SK-N-SH (cell line): ENCODE results near the gene PRDM15. TPM values are rescaled to one million over a fixed set of nuclear protein-coding genes. Genes with fewer than 3 reads are reported as not detected.

Experiments used
- CTCF ChIA-PET: fragments of 300-600, 350-600 bp; formaldehyde crosslinking; extraction: SDS; loops from one replicate; lab custom pipeline; 2021; lab: Yijun Ruan, JAX
- POLR2A ChIA-PET: fragments of 350-600 bp; sonication (Branson Sonifier 250); formaldehyde crosslinking; extraction: SDS; loops from one replicate; lab custom pipeline; 2020; ENCODE audit warnings: antibody characterized with exemption, inconsistent platforms; lab: Yijun Ruan, JAX
- DNase-seq: peaks from one replicate; pipeline ENCODE4 v3.0.0; 2012
- H2AFZ ChIP-seq: fragments of 200-600 bp; sonication (generic); 2 replicates; pipeline ENCODE4 v1.8.1; 2016; ENCODE audit warnings: antibody characterized with exemption, mild to moderate bottlenecking, low read depth
- H3F3A ChIP-seq: fragments of 200-600 bp; sonication (generic); replicated peaks from 2 replicates; pipeline ENCODE3; 2016; ENCODE audit warnings: antibody characterized with exemption, mild to moderate bottlenecking; ENCODE audit not compliant: insufficient read depth
- H3K27ac ChIP-seq, 2 experiments: fragments of 200-500 bp in 1 of 2; fragments of 200-600 bp in 1 of 2; sonication (Bioruptor generic) in 1 of 2; sonication (generic), shearing (Covaris generic) in 1 of 2; 2 replicates each; pipeline versions ENCODE4 v1.5.1 to v1.6.1; 2014 to 2016; ENCODE audit warnings: low read depth in 2 of 2, inconsistent platforms in 1 of 2, low read length in 1 of 2, mild to moderate bottlenecking in 1 of 2, mixed read lengths in 1 of 2
- H3K27me3 ChIP-seq: fragments of 200-600 bp; sonication (generic), shearing (Covaris generic); 2 replicates; pipeline ENCODE4 v1.6.1; 2016; ENCODE audit warnings: mixed run types; ENCODE audit not compliant: insufficient read depth
- H3K36me3 ChIP-seq, 2 experiments: fragments of 200-500 bp in 1 of 2; fragments of 200-600 bp in 1 of 2; sonication (Bioruptor generic) in 1 of 2; sonication (generic) in 1 of 2; replicated peaks in 1 of 2; 2 replicates each; pipeline versions ENCODE3 to v1.5.1; 2014 to 2016; ENCODE audit warnings: low read length in 1 of 2, mild to moderate bottlenecking in 1 of 2; ENCODE audit not compliant: insufficient read depth in 2 of 2, control insufficient read depth in 1 of 2
- H3K4me1 ChIP-seq, 2 experiments: fragments of 200-500 bp in 1 of 2; fragments of 200-600 bp in 1 of 2; sonication (Bioruptor generic) in 1 of 2; sonication (generic), shearing (Covaris generic) in 1 of 2; 2 replicates each; pipeline versions ENCODE4 v1.5.1 to v1.6.1; 2014 to 2016; ENCODE audit warnings: low read depth in 1 of 2, low read length in 1 of 2, mixed run types in 1 of 2; ENCODE audit not compliant: insufficient read depth in 2 of 2, control insufficient read depth in 1 of 2
- H3K4me2 ChIP-seq: fragments of 200-600 bp; sonication (generic), shearing (Covaris generic); 2 replicates; pipeline ENCODE4 v1.6.1; 2017; ENCODE audit warnings: mixed run types
- H3K4me3 ChIP-seq, 2 experiments: fragments of 200-500 bp in 1 of 2; fragments of 200-600 bp in 1 of 2; sonication (Bioruptor generic) in 1 of 2; sonication (generic), shearing (Covaris generic) in 1 of 2; 2 replicates each; pipeline versions ENCODE4 v1.5.1 to v1.8.1; 2014 to 2016; ENCODE audit warnings: low read depth in 2 of 2, inconsistent platforms in 1 of 2, low read length in 1 of 2, mild to moderate bottlenecking in 1 of 2, mixed read lengths in 1 of 2, moderate library complexity in 1 of 2
- H3K79me2 ChIP-seq: fragments of 200-600 bp; sonication (generic); 2 replicates; pipeline ENCODE4 v1.8.1; 2017; ENCODE audit warnings: mild to moderate bottlenecking; ENCODE audit not compliant: insufficient read depth
- H3K9ac ChIP-seq: fragments of 200-600 bp; sonication (generic); 2 replicates; pipeline ENCODE4 v1.6.1; 2017; ENCODE audit warnings: mixed run types
- H3K9me2 ChIP-seq: fragments of 200-600 bp; sonication (generic); 2 replicates; pipeline ENCODE4 v1.6.1; 2017; ENCODE audit warnings: mixed run types
- H3K9me3 ChIP-seq: fragments of 200-600 bp; sonication (generic); 2 replicates; pipeline ENCODE4 v1.6.1; 2017; ENCODE audit warnings: mixed run types, mild to moderate bottlenecking, moderate library complexity
- H4K20me1 ChIP-seq: fragments of 200-600 bp; sonication (generic); 2 replicates; pipeline ENCODE4 v1.6.1; 2017; ENCODE audit warnings: mild to moderate bottlenecking, mixed run types; ENCODE audit not compliant: insufficient read depth
- ELF1 ChIP-seq: IDR thresholded peaks from 2 replicates; pipeline ENCODE4 v1.4.0; 2012
- EP300 ChIP-seq, 2 experiments: IDR thresholded peaks; 2 replicates each; pipeline versions ENCODE4 v1.4.0 to v1.6.1; 2012; ENCODE audit warnings: borderline replicate concordance in 1 of 2, low read depth in 1 of 2, low read length in 1 of 2
- EZH2phosphoT487 ChIP-seq: fragments of 200-600 bp; sonication (generic); IDR thresholded peaks from 2 replicates; pipeline ENCODE4 v1.6.1; 2017; ENCODE audit warnings: low read depth, mixed run types, mild to moderate bottlenecking, antibody characterized with exemption, moderate library complexity, borderline replicate concordance
- FOSL2 ChIP-seq: IDR thresholded peaks from 2 replicates; pipeline ENCODE4 v1.4.0; 2012; ENCODE audit warnings: low read depth, mild to moderate bottlenecking, moderate library complexity, borderline replicate concordance
- FOXJ3 ChIP-seq: sonication (generic); formaldehyde crosslinking; IDR thresholded peaks from 2 replicates; pipeline ENCODE4 v1.5.1; 2020; ENCODE audit warnings: mild to moderate bottlenecking, missing genetic modification reagents
- GABPA ChIP-seq: IDR thresholded peaks from 2 replicates; pipeline ENCODE4 v1.4.0; 2012; ENCODE audit warnings: low read depth, mild to moderate bottlenecking
- GATA2 ChIP-seq: sonication (generic); formaldehyde crosslinking; IDR thresholded peaks from 2 replicates; pipeline ENCODE4 v1.5.0; 2020; ENCODE audit warnings: mild to moderate bottlenecking, missing genetic modification reagents
- JUND ChIP-seq: IDR thresholded peaks from 2 replicates; pipeline ENCODE4 v1.4.0; 2012
- MAX ChIP-seq: IDR thresholded peaks from 2 replicates; pipeline ENCODE4 v1.4.0; 2012; ENCODE audit warnings: low read depth
- MXI1 ChIP-seq: IDR thresholded peaks from 2 replicates; pipeline ENCODE4 v1.6.1; 2012; ENCODE audit warnings: mild to moderate bottlenecking, low read depth, low read length, improper control_type of control experiment
- POLR2AphosphoS5 ChIP-seq: IDR thresholded peaks from 2 replicates; pipeline ENCODE4 v1.6.1; 2012; ENCODE audit warnings: low read depth, low read length
- RAD21 ChIP-seq: IDR thresholded peaks from 2 replicates; pipeline ENCODE4 v1.6.1; 2012; ENCODE audit warnings: mild to moderate bottlenecking, low read length
- RCOR1 ChIP-seq: fragments of 150-350 bp; IDR thresholded peaks from 2 replicates; pipeline ENCODE4 v1.6.1; 2017; ENCODE audit warnings: antibody characterized with exemption, low read length
- RFX5 ChIP-seq: IDR thresholded peaks from 2 replicates; pipeline ENCODE4 v1.6.1; 2012; ENCODE audit warnings: mild to moderate bottlenecking, improper control_type of control experiment, low read length
- RXRA ChIP-seq: IDR thresholded peaks from 2 replicates; pipeline ENCODE4 v1.4.0; 2012; ENCODE audit warnings: low read depth, mild to moderate bottlenecking, borderline replicate concordance
- SIN3A ChIP-seq: IDR thresholded peaks from 2 replicates; pipeline ENCODE4 v1.6.1; 2012; ENCODE audit warnings: low read depth, mild to moderate bottlenecking, low read length, moderate library complexity, borderline replicate concordance
- SMC3 ChIP-seq: IDR thresholded peaks from 2 replicates; pipeline ENCODE4 v1.6.1; 2012; ENCODE audit warnings: low read depth, low read length, improper control_type of control experiment
- TCF12 ChIP-seq: IDR thresholded peaks from 2 replicates; pipeline ENCODE4 v1.4.0; 2012
- TEAD4 ChIP-seq: IDR thresholded peaks from 2 replicates; pipeline ENCODE4 v1.4.0; 2012; ENCODE audit warnings: mild to moderate bottlenecking, borderline replicate concordance; ENCODE audit not compliant: insufficient read depth
- USF1 ChIP-seq: IDR thresholded peaks from 2 replicates; pipeline ENCODE4 v1.4.0; 2012; ENCODE audit warnings: low read depth, borderline replicate concordance
- YY1 ChIP-seq: IDR thresholded peaks from 2 replicates; pipeline ENCODE4 v1.4.0; 2012; ENCODE audit warnings: low read depth, mild to moderate bottlenecking
- WGBS: methylation state at CpG from one replicate; pipeline ENCODE4 v1.1.6; 2017; ENCODE audit warnings: low lambda C conversion rate; 5-methylcytosine and 5-hydroxymethylcytosine counted together
- polyA plus RNA-seq, 3 experiments: library from polyadenylated mRNA; depleted of rRNA; stranded (reverse); fragments of >200 nt; gene quantifications; 2 replicates each; pipeline ENCODE4 v1.2.3, GENCODE V29; 2012
- TF ChIP-seq, protein P1 (sequence below): IDR thresholded peaks from 2 replicates; pipeline ENCODE4; 2012
- TF ChIP-seq, protein P2 (sequence below): IDR thresholded peaks from 2 replicates; pipeline ENCODE4 v1.4.0; 2012; ENCODE audit warnings: low read depth, borderline replicate concordance

The PRDM15 gene
- polyA plus RNA-seq, 1 of the 3 experiments (the other 2 are of a cell fraction): 7.0 TPM

DNA sequence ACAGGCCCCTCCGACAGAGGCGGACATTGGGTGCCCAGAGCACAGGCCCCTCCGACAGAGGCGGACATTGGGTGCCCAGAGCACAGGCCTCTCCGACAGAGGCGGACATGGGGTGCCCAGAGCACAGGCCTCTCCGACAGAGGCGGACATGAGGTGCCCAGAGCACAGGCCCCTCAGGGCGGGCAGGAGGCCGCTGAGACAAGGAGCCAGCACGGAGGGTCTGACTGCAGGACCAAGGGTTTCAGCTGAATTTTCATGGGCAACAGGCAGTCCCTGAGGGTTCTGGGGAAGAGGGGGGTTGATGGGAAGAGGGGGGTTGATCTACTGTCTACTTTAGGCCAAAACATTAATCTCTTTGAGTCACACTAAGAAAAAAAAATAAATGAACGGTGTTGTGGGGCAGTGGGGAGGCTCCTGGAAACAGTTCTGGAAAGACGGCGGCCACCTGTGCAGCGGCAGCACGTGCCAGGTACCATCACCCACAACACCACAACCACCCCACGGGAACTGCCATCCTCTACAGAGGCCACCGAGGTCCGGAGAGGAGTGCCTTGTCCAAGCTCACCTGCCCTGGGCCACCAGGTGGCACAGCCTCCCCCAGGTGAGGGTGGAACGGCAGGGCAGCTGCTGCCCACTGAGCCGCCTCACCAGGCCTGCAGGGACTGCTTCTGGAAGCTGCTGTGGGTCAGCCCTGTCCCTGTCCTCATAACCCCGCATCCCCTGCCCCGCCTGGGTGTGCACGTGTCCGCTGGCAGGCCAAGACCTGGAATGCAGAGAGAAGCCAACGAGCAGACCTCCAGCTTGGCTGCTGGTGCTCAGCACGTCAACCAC, 20.5 kb downstream of the PRDM15 start:
- H3K9me2 ChIP-seq: no peaks in the 10 kb centered on the region

GRCh38 chr21:41857771-41858300, 21.3 kb downstream of the PRDM15 start:
- POLR2A ChIA-PET: no interaction called here
- H3K36me3 ChIP-seq: peaks cover 0 to 24% of the 10 kb centered on the region in 2 experiments
- no peak overlapping the region for H3K27ac ChIP-seq
- DNase-seq: no peak
- H3K9me2 ChIP-seq: no peaks in the 10 kb centered on the region
- H3K4me3 ChIP-seq: no peak overlapping the region
- H3K9me3 ChIP-seq: no peaks in the 10 kb centered on the region
- H3F3A ChIP-seq: no peaks in the 10 kb centered on the region
- H2AFZ ChIP-seq: no peak overlapping the region
- H3K9ac ChIP-seq: no peak overlapping the region
- no peaks in the 10 kb centered on the region for H3K4me1 ChIP-seq
- no peaks in the 10 kb centered on the region for H4K20me1 ChIP-seq
- H3K4me2 ChIP-seq: no peak overlapping the region
- CTCF ChIA-PET: interaction anchor here (1.0 kb wide), 1 partner anchor 83 kb away, joined by 3 read pairs; no protein-coding TSS in a partner anchor
- 94% methylated on average over 13 of the region's 14 CpGs for WGBS
- no peaks in the 10 kb centered on the region for H3K27me3 ChIP-seq
- TF ChIP-seq SMC3: no peak
- TF ChIP-seq RFX5: no peak
- no peak for TF ChIP-seq FOXJ3
- no peak for TF ChIP-seq GATA2 (CRISPR knock-in tag)
- no peak for TF ChIP-seq USF1
- TF ChIP-seq SIN3A: no peak
- no peak for TF ChIP-seq MXI1
- no peak for TF ChIP-seq MAX
- TF ChIP-seq, protein P1, sequence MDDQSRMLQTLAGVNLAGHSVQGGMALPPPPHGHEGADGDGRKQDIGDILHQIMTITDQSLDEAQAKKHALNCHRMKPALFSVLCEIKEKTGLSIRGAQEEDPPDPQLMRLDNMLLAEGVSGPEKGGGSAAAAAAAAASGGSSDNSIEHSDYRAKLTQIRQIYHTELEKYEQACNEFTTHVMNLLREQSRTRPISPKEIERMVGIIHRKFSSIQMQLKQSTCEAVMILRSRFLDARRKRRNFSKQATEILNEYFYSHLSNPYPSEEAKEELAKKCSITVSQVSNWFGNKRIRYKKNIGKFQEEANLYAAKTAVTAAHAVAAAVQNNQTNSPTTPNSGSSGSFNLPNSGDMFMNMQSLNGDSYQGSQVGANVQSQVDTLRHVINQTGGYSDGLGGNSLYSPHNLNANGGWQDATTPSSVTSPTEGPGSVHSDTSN: no peak
- TF ChIP-seq RXRA: no peak
- no peak for TF ChIP-seq EP300 (IDR thresholded peaks at IDR 0.05; ENCODE audit: borderline replicate concordance in 1 of 2, low read depth in 1 of 2, low read length in 1 of 2)
- TF ChIP-seq RCOR1: no peak
- no peak for TF ChIP-seq EZH2phosphoT487
- no peak for TF ChIP-seq ELF1
- TF ChIP-seq, all 33 proteins: peak for 0
- H3K79me2 ChIP-seq: no peaks in the 10 kb centered on the region; the same call in 1 of the 2 replicates

More for the DNA sequence above, 20.5 kb downstream of the PRDM15 start:
- 91% methylated on average over 10 of the region's 27 CpGs for WGBS
- CTCF ChIA-PET: interaction anchor here (1.3 to 1.4 kb wide), 2 partner anchors 19 to 42 kb away, joined by 5 read pairs; no protein-coding TSS in a partner anchor
- no peaks in the 10 kb centered on the region for H3K9me3 ChIP-seq
- H3F3A ChIP-seq: no peaks in the 10 kb centered on the region
- no peaks in the 10 kb centered on the region for H3K27me3 ChIP-seq
- H4K20me1 ChIP-seq: no peaks in the 10 kb centered on the region
- TF ChIP-seq FOSL2 (no peak), JUND (no peak), POLR2AphosphoS5 (no peak), TCF12 (no peak), TEAD4 (no peak), YY1 (no peak), EP300 (IDR thresholded peaks at IDR 0.05; ENCODE audit: borderline replicate concordance in 1 of 2, low read depth in 1 of 2, low read length in 1 of 2) (no peak), MXI1 (no peak), RAD21 (no peak), GABPA (no peak)
- TF ChIP-seq, protein P2, sequence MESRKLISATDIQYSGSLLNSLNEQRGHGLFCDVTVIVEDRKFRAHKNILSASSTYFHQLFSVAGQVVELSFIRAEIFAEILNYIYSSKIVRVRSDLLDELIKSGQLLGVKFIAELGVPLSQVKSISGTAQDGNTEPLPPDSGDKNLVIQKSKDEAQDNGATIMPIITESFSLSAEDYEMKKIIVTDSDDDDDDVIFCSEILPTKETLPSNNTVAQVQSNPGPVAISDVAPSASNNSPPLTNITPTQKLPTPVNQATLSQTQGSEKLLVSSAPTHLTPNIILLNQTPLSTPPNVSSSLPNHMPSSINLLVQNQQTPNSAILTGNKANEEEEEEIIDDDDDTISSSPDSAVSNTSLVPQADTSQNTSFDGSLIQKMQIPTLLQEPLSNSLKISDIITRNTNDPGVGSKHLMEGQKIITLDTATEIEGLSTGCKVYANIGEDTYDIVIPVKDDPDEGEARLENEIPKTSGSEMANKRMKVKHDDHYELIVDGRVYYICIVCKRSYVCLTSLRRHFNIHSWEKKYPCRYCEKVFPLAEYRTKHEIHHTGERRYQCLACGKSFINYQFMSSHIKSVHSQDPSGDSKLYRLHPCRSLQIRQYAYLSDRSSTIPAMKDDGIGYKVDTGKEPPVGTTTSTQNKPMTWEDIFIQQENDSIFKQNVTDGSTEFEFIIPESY: no peak
- H3K4me2 ChIP-seq: no peak overlapping the region
- H3K27ac ChIP-seq: no peak overlapping the region
- H3K79me2 ChIP-seq: no peaks in the 10 kb centered on the region; the same call in 1 of the 2 replicates
- peaks cover 0 to 3% of the 10 kb centered on the region in 2 experiments; a peak in 1 of 4 replicates for H3K4me1 ChIP-seq
- H3K4me3 ChIP-seq: no peak overlapping the region
- no peak overlapping the region for H2AFZ ChIP-seq
- peaks cover 0 to 22% of the 10 kb centered on the region in 2 experiments for H3K36me3 ChIP-seq
- DNase-seq: no peak
- no peak overlapping the region for H3K9ac ChIP-seq
- POLR2A ChIA-PET: no interaction called here
